ENCODE results near the gene SPTSSB. TPM values are rescaled to one million over a fixed set of nuclear protein-coding genes. Genes with fewer than 3 reads are reported as not detected.

The SPTSSB gene
- total RNA-seq, 2 donors from 2014 or later: 0.64 to 2.3 TPM

- Histone ChIP-seq H3K4me3 (ENCODE audit: low read length) (no peak overlapping the region), H3K27ac (ENCODE audit: low read depth, low read length) (no peak overlapping the region), H3K36me3 (ENCODE audit: control insufficient read depth, insufficient read depth, low read length) (no peaks in the 10 kb centered on the region), H3K4me1 (ENCODE audit: control insufficient read depth, insufficient read depth, low read length) (no peaks in the 10 kb centered on the region), H3K9me3 (ENCODE audit: control insufficient read depth, low read length) (no peaks in the 10 kb centered on the region), H3K27me3 (ENCODE audit: control insufficient read depth, insufficient read depth, low read length, poor library complexity, severe bottlenecking) (no peaks in the 10 kb centered on the region), H3K9ac (ENCODE audit: extremely low read depth, low read length, poor library complexity, severe bottlenecking) (no peak overlapping the region)
- H3K36me3 Mint-ChIP-seq (ENCODE audit: low read depth): no peaks in the 10 kb centered on the region
- DNase-seq: no peak
- no peak for TF ChIP-seq CTCF (conservative IDR thresholded peaks at IDR 0.05)
- no peaks in the 10 kb centered on the region for H3K4me1 Mint-ChIP-seq
- WGBS, 2 experiments (ENCODE audit: insufficient coverage in 1 of 2, insufficient read length in 1 of 2): 89 to 100% methylated on average over 1 of the region's 2 CpGs
- H3K27me3 Mint-ChIP-seq (ENCODE audit: insufficient read depth): no peaks in the 10 kb centered on the region
- H3K4me3 Mint-ChIP-seq: no peak overlapping the region
- no peaks in the 10 kb centered on the region for H3K9me3 Mint-ChIP-seq
- H3K27ac Mint-ChIP-seq: no peak overlapping the region
Measured at GRCh38 chr3:161354554-161354953, 16.8 kb downstream of the SPTSSB start.

GRCh38 chr3:161351330-161351729, 20.0 kb downstream of the SPTSSB start:
- Histone ChIP-seq H3K9ac (ENCODE audit: extremely low read depth, low read length, poor library complexity, severe bottlenecking) (no peak overlapping the region), H3K27ac (ENCODE audit: low read depth, low read length) (no peak overlapping the region), H3K27me3 (ENCODE audit: control insufficient read depth, insufficient read depth, low read length, poor library complexity, severe bottlenecking) (no peaks in the 10 kb centered on the region), H3K9me3 (ENCODE audit: control insufficient read depth, low read length) (no peaks in the 10 kb centered on the region), H3K4me3 (ENCODE audit: low read length) (no peak overlapping the region), H3K36me3 (ENCODE audit: control insufficient read depth, insufficient read depth, low read length) (no peaks in the 10 kb centered on the region), H3K4me1 (ENCODE audit: control insufficient read depth, insufficient read depth, low read length) (no peaks in the 10 kb centered on the region)
- no peaks in the 10 kb centered on the region for H3K36me3 Mint-ChIP-seq (ENCODE audit: low read depth)
- H3K4me3 Mint-ChIP-seq: no peak overlapping the region
- no peaks in the 10 kb centered on the region for H3K27me3 Mint-ChIP-seq (ENCODE audit: insufficient read depth)
- no peaks in the 10 kb centered on the region for H3K4me1 Mint-ChIP-seq
- TF ChIP-seq CTCF (conservative IDR thresholded peaks at IDR 0.05): no peak
- no peak for DNase-seq
- no peaks in the 10 kb centered on the region for H3K9me3 Mint-ChIP-seq
- no peak overlapping the region for H3K27ac Mint-ChIP-seq
- WGBS, 2 experiments (ENCODE audit: insufficient coverage in 1 of 2, insufficient read length in 1 of 2): 96 to 100% methylated on average over 1 of the region's 1 CpG

- Mint-ChIP-seq H3K4me3 (no peak overlapping the region), H3K36me3 (ENCODE audit: low read depth) (no peaks in the 10 kb centered on the region), H3K9me3 (no peaks in the 10 kb centered on the region), H3K27ac (no peak overlapping the region), H3K4me1 (no peaks in the 10 kb centered on the region), H3K27me3 (ENCODE audit: insufficient read depth) (no peaks in the 10 kb centered on the region)
- Histone ChIP-seq H3K9ac (ENCODE audit: extremely low read depth, low read length, poor library complexity, severe bottlenecking) (no peak overlapping the region), H3K36me3 (ENCODE audit: control insufficient read depth, insufficient read depth, low read length) (no peaks in the 10 kb centered on the region), H3K9me3 (ENCODE audit: control insufficient read depth, low read length) (no peaks in the 10 kb centered on the region), H3K4me1 (ENCODE audit: control insufficient read depth, insufficient read depth, low read length) (no peaks in the 10 kb centered on the region), H3K27me3 (ENCODE audit: control insufficient read depth, insufficient read depth, low read length, poor library complexity, severe bottlenecking) (no peaks in the 10 kb centered on the region), H3K27ac (ENCODE audit: low read depth, low read length) (no peak overlapping the region), H3K4me3 (ENCODE audit: low read length) (no peak overlapping the region)
- no peak for TF ChIP-seq CTCF (conservative IDR thresholded peaks at IDR 0.05)
- DNase-seq: no peak
Measured at GRCh38 chr3:161350916-161351315, 20.4 kb downstream of the SPTSSB start.
